ENCODE measurements around the gene RHOF. TPM values are rescaled to one million over a fixed set of nuclear protein-coding genes. Genes with fewer than 3 reads are reported as not detected.
"Not testable (repeated sequence)": the region's sequence is repeated elsewhere in the genome, so short reads cannot be mapped to it uniquely, and the experiment has no call there.

Gene RHOF
- total and polyA plus RNA-seq, 2 donors (not counting 1 experiment from before 2014, with no cell fraction given), result 2.3 to 6.8 TPM

- TF ChIP-seq CTCF (conservative IDR thresholded peaks at IDR 0.05 in 1 of 2, IDR thresholded peaks at IDR 0.05 in 1 of 2; ENCODE audit: low read depth in 1 of 2, low read length in 2 of 2) (no peak), EZH2 (IDR thresholded peaks at IDR 0.05; ENCODE audit: low read length, missing control alignments) (no peak)
- H3K9ac ChIP-seq (ENCODE audit: insufficient read depth, low read length), result peak overlapping the region; percentile 46
- peaks cover 28% of the 10 kb centered on the region for H3K4me1 ChIP-seq (ENCODE audit: control insufficient read depth, extremely low read depth, insufficient read depth, low read length)
- peaks cover 16% of the 10 kb centered on the region for H3K79me2 ChIP-seq (ENCODE audit: control insufficient read depth, insufficient read depth, low read length)
- no peaks in the 10 kb centered on the region for H3K27me3 ChIP-seq (ENCODE audit: control insufficient read depth, insufficient read depth, low read length)
- H2AFZ ChIP-seq (ENCODE audit: low read length), result no peak overlapping the region
- H3K27ac ChIP-seq (ENCODE audit: insufficient read depth, low read length), result no peak overlapping the region
- H4K20me1 ChIP-seq (ENCODE audit: control insufficient read depth, extremely low read depth, insufficient read depth, low read length), result no peaks in the 10 kb centered on the region
- no peak for DNase-seq (ENCODE audit: low read depth in 2 of 2)
- peak overlapping the region; percentile 59 for H3K4me2 ChIP-seq (ENCODE audit: extremely low read depth, insufficient read depth, low read length)
- H3K4me3 ChIP-seq (replicated peaks in 1 of 4; ENCODE audit: control extremely low read depth in 1 of 4, insufficient read depth in 1 of 4, low read depth in 3 of 4, low read length in 4 of 4), result peak overlapping the region; percentile 26 to 64 (median 62)
- H3K36me3 ChIP-seq (ENCODE audit: control insufficient read depth, insufficient read depth, low read length), result peaks cover 8% of the 10 kb centered on the region
- H3K9me3 ChIP-seq (ENCODE audit: control insufficient read depth, insufficient read depth, low read depth, low read length), result no peaks in the 10 kb centered on the region
Observed at GRCh38 chr12:121792607-121793439, 665 bp downstream of the RHOF start.

- Histone ChIP-seq H3K4me3 (replicated peaks in 1 of 4; ENCODE audit: control extremely low read depth in 1 of 4, insufficient read depth in 1 of 4, low read depth in 3 of 4, low read length in 4 of 4) (no peak overlapping the region), H2AFZ (ENCODE audit: low read length) (no peak overlapping the region), H3K79me2 (ENCODE audit: control insufficient read depth, insufficient read depth, low read length) (peaks cover 11% of the 10 kb centered on the region), H3K4me2 (ENCODE audit: extremely low read depth, insufficient read depth, low read length) (no peak overlapping the region), H3K9me3 (ENCODE audit: control insufficient read depth, insufficient read depth, low read depth, low read length) (no peaks in the 10 kb centered on the region), H3K9ac (ENCODE audit: insufficient read depth, low read length) (no peak overlapping the region), H4K20me1 (ENCODE audit: control insufficient read depth, extremely low read depth, insufficient read depth, low read length) (no peaks in the 10 kb centered on the region), H3K27ac (ENCODE audit: insufficient read depth, low read length) (no peak overlapping the region), H3K27me3 (ENCODE audit: control insufficient read depth, insufficient read depth, low read length) (no peaks in the 10 kb centered on the region), H3K4me1 (ENCODE audit: control insufficient read depth, extremely low read depth, insufficient read depth, low read length) (peaks cover 24% of the 10 kb centered on the region), H3K36me3 (ENCODE audit: control insufficient read depth, insufficient read depth, low read length) (peaks cover 8% of the 10 kb centered on the region)
- TF ChIP-seq CTCF (conservative IDR thresholded peaks at IDR 0.05 in 1 of 2, IDR thresholded peaks at IDR 0.05 in 1 of 2; ENCODE audit: low read depth in 1 of 2, low read length in 2 of 2), result no peak
- no peak for TF ChIP-seq EZH2 (IDR thresholded peaks at IDR 0.05; ENCODE audit: low read length, missing control alignments)
- no peak for DNase-seq (ENCODE audit: low read depth in 2 of 2)
Observed at GRCh38 chr12:121791671-121792551, 1.6 kb downstream of the RHOF start.

- H3K79me2 ChIP-seq (ENCODE audit: control insufficient read depth, insufficient read depth, low read length); H3K4me2 ChIP-seq (ENCODE audit: extremely low read depth, insufficient read depth, low read length); H3K4me3 ChIP-seq (replicated peaks in 1 of 4; ENCODE audit: control extremely low read depth in 1 of 4, insufficient read depth in 1 of 4, low read depth in 3 of 4, low read length in 4 of 4); H3K36me3 ChIP-seq (ENCODE audit: control insufficient read depth, insufficient read depth, low read length); H3K27me3 ChIP-seq (ENCODE audit: control insufficient read depth, insufficient read depth, low read length); H3K9me3 ChIP-seq (ENCODE audit: control insufficient read depth, insufficient read depth, low read depth, low read length); H3K27ac ChIP-seq (ENCODE audit: insufficient read depth, low read length); H2AFZ ChIP-seq (ENCODE audit: low read length); H4K20me1 ChIP-seq (ENCODE audit: control insufficient read depth, extremely low read depth, insufficient read depth, low read length); H3K9ac ChIP-seq (ENCODE audit: insufficient read depth, low read length); DNase-seq (ENCODE audit: low read depth in 2 of 2): not testable (repeated sequence)
- H3K4me1 ChIP-seq (ENCODE audit: control insufficient read depth, extremely low read depth, insufficient read depth, low read length), result peaks cover 20% of the 10 kb centered on the region
Observed at GRCh38 chr12:121790785-121791184, 2.7 kb downstream of the RHOF start.

Measured in fibroblast of lung (primary cell).